Measurements from ENCODE around the gene SCGB3A1. TPM values are rescaled to one million over a fixed set of nuclear protein-coding genes. Genes with fewer than 3 reads are reported as not detected.

SCGB3A1 gene
- total RNA-seq, 3 donors from 2014 or later, result not detected

DNA sequence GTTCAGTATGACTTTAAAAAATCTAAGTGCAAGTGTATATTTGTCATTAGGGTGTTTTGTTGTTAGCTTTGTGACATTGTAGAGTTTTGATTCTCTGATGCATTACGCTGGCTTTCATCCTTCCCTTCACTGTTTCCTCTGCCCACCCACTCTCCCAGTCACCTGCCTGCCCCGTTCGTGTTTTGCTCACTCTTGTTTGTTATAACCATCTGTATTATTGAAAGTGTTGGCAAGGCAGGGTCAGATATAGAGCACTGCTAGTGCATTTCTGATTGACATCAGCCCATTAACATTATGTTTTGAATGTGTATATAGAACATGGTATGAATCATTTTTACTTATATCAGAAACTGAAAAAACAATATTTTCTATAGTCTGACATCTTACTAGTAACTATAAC is 27.3 kb downstream of the SCGB3A1 start:
- DNase-seq, result no peak
- no peak for ATAC-seq

GRCh38 chr5:180558232-180558631 is 33.1 kb downstream of the SCGB3A1 start:
- Histone ChIP-seq H3K4me3 (no peak overlapping the region), H3K9me3 (no peaks in the 10 kb centered on the region), H3K4me1 (ENCODE audit: low read depth) (no peaks in the 10 kb centered on the region), H3K36me3 (ENCODE audit: low read depth) (no peaks in the 10 kb centered on the region)
- ATAC-seq, result no peak
- no peak for DNase-seq
- TF ChIP-seq, protein P1, sequence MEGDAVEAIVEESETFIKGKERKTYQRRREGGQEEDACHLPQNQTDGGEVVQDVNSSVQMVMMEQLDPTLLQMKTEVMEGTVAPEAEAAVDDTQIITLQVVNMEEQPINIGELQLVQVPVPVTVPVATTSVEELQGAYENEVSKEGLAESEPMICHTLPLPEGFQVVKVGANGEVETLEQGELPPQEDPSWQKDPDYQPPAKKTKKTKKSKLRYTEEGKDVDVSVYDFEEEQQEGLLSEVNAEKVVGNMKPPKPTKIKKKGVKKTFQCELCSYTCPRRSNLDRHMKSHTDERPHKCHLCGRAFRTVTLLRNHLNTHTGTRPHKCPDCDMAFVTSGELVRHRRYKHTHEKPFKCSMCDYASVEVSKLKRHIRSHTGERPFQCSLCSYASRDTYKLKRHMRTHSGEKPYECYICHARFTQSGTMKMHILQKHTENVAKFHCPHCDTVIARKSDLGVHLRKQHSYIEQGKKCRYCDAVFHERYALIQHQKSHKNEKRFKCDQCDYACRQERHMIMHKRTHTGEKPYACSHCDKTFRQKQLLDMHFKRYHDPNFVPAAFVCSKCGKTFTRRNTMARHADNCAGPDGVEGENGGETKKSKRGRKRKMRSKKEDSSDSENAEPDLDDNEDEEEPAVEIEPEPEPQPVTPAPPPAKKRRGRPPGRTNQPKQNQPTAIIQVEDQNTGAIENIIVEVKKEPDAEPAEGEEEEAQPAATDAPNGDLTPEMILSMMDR (IDR thresholded peaks at IDR 0.05), result no peak
- intact Hi-C loops (cut with DNase I, micrococcal nuclease), result no loop called here

More for the DNA sequence above, 27.3 kb downstream of the SCGB3A1 start:
- intact Hi-C loops (cut with DNase I, micrococcal nuclease), result no loop called here
- Histone ChIP-seq H3K9me3 (no peaks in the 10 kb centered on the region), H3K4me3 (no peak overlapping the region), H3K36me3 (ENCODE audit: low read depth) (no peaks in the 10 kb centered on the region), H3K4me1 (ENCODE audit: low read depth) (no peaks in the 10 kb centered on the region)
- TF ChIP-seq, protein P1 (IDR thresholded peaks at IDR 0.05), result no peak

GRCh38 chr5:180557217-180557809 is 34.0 kb downstream of the SCGB3A1 start:
- Histone ChIP-seq H3K36me3 (ENCODE audit: low read depth) (no peaks in the 10 kb centered on the region), H3K4me3 (no peak overlapping the region), H3K9me3 (no peaks in the 10 kb centered on the region), H3K4me1 (ENCODE audit: low read depth) (no peaks in the 10 kb centered on the region)
- intact Hi-C loops (cut with DNase I, micrococcal nuclease), result no loop called here
- no peak for ATAC-seq
- TF ChIP-seq, protein P1 (IDR thresholded peaks at IDR 0.05), result no peak
- DNase-seq, result no peak

DNA sequence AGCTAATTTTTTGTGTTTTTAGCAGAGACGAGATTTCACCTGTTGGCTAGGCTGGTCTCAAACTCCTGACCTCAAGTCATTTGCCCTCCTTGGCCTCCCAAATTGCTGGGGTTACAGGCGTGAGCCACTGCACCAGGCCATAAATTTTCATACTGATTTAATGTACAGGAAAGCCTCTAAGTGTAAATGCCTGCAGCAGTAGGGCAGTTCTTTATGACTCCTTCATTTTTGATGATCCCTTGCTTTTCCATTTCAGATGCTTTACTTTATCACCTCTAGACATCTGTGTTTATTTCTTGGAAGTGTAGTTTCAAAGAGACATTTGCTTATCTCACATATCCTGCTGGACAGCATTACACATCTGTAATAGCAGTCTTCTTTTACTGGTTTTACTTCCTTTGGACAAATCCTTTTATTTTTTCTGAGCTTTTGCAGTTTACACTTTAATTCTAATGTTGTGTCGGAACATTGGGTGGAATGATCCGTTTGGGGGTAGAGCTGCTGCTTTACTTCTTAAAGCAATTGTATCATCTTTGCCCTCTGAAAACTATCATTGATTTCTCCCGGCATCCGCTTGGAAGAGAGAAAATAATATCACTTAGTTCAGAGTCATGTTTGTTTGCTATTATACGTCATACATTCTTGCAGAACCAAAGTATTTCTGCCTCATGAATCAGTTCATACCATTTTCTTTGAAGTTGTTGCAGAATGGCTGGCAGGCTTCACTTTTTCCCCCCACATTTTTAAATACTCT is 36.0 kb downstream of the SCGB3A1 start:
- H3K9me3 ChIP-seq, result no peaks in the 10 kb centered on the region
- H3K4me1 ChIP-seq (ENCODE audit: low read depth), result no peaks in the 10 kb centered on the region
- intact Hi-C loops (cut with DNase I, micrococcal nuclease), result no loop called here
- no peak overlapping the region for H3K4me3 ChIP-seq
- TF ChIP-seq, protein P1 (IDR thresholded peaks at IDR 0.05), result no peak
- DNase-seq (no peak), ATAC-seq (no peak)
- no peaks in the 10 kb centered on the region for H3K36me3 ChIP-seq (ENCODE audit: low read depth)

DNA sequence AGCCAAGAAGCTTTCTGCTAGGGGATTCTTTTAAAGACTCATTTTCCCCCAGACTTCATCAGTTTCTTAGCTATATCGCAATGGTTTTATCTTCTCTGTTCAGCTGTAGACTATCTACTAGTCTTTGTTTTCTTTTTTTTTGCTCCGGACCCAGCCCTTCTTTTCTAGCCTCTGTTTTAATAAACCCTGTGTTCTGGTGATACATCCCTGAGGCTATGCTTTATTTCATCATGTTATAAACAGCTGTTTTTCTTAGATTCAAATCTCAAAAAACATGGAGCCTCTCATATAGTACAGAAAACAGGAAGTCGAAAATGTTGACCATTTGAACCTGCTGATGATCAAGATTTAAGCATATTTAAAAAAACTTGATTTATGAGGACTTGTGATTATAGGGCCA is 37.8 kb downstream of the SCGB3A1 start:
- intact Hi-C loops (cut with DNase I, micrococcal nuclease), result no loop called here
- ATAC-seq (no peak), DNase-seq (no peak)
- H3K9me3 ChIP-seq, result no peaks in the 10 kb centered on the region
- no peaks in the 10 kb centered on the region for H3K4me1 ChIP-seq (ENCODE audit: low read depth)
- no peaks in the 10 kb centered on the region for H3K36me3 ChIP-seq (ENCODE audit: low read depth)
- H3K4me3 ChIP-seq, result no peak overlapping the region
- TF ChIP-seq, protein P1 (IDR thresholded peaks at IDR 0.05), result no peak
